Osteocyte (in vitro differentiated cells): ENCODE data around the gene DNTT. TPM values are rescaled to one million over a fixed set of nuclear protein-coding genes. Genes with fewer than 3 reads are reported as not detected.

Source experiments
- DNase-seq: peaks from one replicate; pipeline ENCODE4 v3.0.0; 2021; ENCODE audit warnings: mixed read lengths; ENCODE audit not compliant: unreplicated experiment; ENCODE audit errors: extremely low spot score
- H3K27ac Mint-ChIP-seq: one replicate; pipeline ENCODE4 v1.8.0; 2021; ENCODE audit warnings: mild to moderate bottlenecking, mixed read lengths; ENCODE audit not compliant: unreplicated experiment
- H3K27me3 Mint-ChIP-seq: one replicate; pipeline ENCODE4 v1.8.0; 2021; ENCODE audit warnings: mixed read lengths; ENCODE audit not compliant: unreplicated experiment
- H3K36me3 Mint-ChIP-seq: one replicate; pipeline ENCODE4 v1.8.0; 2021; ENCODE audit warnings: mixed read lengths; ENCODE audit not compliant: unreplicated experiment
- H3K4me1 Mint-ChIP-seq: one replicate; pipeline ENCODE4 v1.8.0; 2021; ENCODE audit warnings: mixed read lengths; ENCODE audit not compliant: unreplicated experiment
- H3K4me3 Mint-ChIP-seq: one replicate; pipeline ENCODE4 v1.8.0; 2021; ENCODE audit warnings: mild to moderate bottlenecking, moderate library complexity, mixed read lengths; ENCODE audit not compliant: unreplicated experiment
- H3K9me3 Mint-ChIP-seq: one replicate; pipeline ENCODE4 v1.8.0; 2021; ENCODE audit warnings: mixed read lengths; ENCODE audit not compliant: unreplicated experiment
- total RNA-seq: library from RNA; stranded (reverse); gene quantifications from 2 replicates; pipeline ENCODE4 v1.2.1, GENCODE V29; 2021
- TF ChIP-seq, protein P1 (sequence below): fragments of 200-600 bp; sonication (generic); IDR thresholded peaks from 2 replicates; pipeline ENCODE4 v1.5.0; 2021; ENCODE audit warnings: antibody characterized with exemption, mild to moderate bottlenecking, moderate library complexity

DNTT gene
- total RNA-seq, 1 donor from 2014 or later = not detected

DNA sequence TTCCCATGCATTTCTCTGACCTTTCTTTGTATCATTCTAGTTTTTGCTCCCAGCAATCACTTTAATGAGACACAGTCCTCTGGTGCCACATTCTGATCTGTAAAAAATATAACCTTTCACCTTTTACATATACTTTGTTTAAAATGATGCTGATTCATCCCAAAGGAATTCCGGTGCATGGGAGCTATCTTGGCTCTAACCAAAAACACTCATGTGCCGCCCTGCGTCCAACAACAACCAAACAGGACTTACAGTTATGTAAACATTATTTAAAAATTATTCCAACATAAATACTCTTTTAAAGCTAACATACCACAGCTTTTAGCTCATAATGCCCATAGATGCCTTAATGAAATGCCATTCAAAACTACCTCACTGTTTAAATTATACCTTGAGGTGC is 62.3 kb downstream of the DNTT start:
- Mint-ChIP-seq H3K4me1 (peaks cover 11% of the 10 kb centered on the region), H3K4me3 (no peak overlapping the region), H3K36me3 (no peaks in the 10 kb centered on the region), H3K27ac (no peak overlapping the region), H3K27me3 (no peaks in the 10 kb centered on the region), H3K9me3 (no peaks in the 10 kb centered on the region)
- DNase-seq = no peak
- TF ChIP-seq, protein P1, sequence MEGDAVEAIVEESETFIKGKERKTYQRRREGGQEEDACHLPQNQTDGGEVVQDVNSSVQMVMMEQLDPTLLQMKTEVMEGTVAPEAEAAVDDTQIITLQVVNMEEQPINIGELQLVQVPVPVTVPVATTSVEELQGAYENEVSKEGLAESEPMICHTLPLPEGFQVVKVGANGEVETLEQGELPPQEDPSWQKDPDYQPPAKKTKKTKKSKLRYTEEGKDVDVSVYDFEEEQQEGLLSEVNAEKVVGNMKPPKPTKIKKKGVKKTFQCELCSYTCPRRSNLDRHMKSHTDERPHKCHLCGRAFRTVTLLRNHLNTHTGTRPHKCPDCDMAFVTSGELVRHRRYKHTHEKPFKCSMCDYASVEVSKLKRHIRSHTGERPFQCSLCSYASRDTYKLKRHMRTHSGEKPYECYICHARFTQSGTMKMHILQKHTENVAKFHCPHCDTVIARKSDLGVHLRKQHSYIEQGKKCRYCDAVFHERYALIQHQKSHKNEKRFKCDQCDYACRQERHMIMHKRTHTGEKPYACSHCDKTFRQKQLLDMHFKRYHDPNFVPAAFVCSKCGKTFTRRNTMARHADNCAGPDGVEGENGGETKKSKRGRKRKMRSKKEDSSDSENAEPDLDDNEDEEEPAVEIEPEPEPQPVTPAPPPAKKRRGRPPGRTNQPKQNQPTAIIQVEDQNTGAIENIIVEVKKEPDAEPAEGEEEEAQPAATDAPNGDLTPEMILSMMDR = no peak

DNA sequence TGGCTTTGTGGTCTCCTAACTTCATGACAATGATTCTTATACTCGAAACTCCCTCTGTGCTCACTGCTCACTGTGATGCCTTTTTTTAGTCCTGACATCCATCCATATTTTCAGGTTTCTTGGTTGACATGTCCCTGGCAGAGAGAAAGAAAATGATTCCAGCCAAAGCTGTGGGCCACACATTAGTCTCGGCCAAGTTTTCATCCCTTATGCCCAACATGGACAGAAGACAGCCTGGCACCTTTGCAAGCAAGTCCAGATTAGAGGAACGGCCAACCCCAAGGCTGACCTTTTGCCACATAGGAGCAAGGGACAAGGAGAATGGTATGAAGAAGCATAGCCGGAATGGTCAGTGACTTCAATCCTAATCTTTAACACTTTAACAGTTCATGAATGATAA is 63.2 kb downstream of the DNTT start:
- Mint-ChIP-seq H3K27me3 (no peaks in the 10 kb centered on the region), H3K4me1 (peaks cover 11% of the 10 kb centered on the region)
- DNase-seq = no peak

GRCh38 chr10:96368971-96369370 is 64.7 kb downstream of the DNTT start:
- Mint-ChIP-seq H3K36me3 (no peaks in the 10 kb centered on the region), H3K27ac (no peak overlapping the region), H3K9me3 (no peaks in the 10 kb centered on the region), H3K4me3 (no peak overlapping the region), H3K4me1 (peaks cover 11% of the 10 kb centered on the region), H3K27me3 (no peaks in the 10 kb centered on the region)
- no peak for DNase-seq
- TF ChIP-seq, protein P1 = no peak

More for the DNA sequence above, 63.2 kb downstream of the DNTT start:
- Mint-ChIP-seq H3K27ac (no peak overlapping the region), H3K4me3 (no peak overlapping the region), H3K36me3 (no peaks in the 10 kb centered on the region), H3K9me3 (no peaks in the 10 kb centered on the region)
- TF ChIP-seq, protein P1 = no peak

GRCh38 chr10:96369890-96370583 is 65.8 kb downstream of the DNTT start:
- H3K4me1 Mint-ChIP-seq = peaks cover 11% of the 10 kb centered on the region
- no peak overlapping the region for H3K27ac Mint-ChIP-seq
- H3K4me3 Mint-ChIP-seq = no peak overlapping the region
- no peaks in the 10 kb centered on the region for H3K27me3 Mint-ChIP-seq
- DNase-seq = no peak
- no peaks in the 10 kb centered on the region for H3K36me3 Mint-ChIP-seq
- no peaks in the 10 kb centered on the region for H3K9me3 Mint-ChIP-seq
- TF ChIP-seq, protein P1 = no peak

GRCh38 chr10:96370584-96371157 is 66.4 kb downstream of the DNTT start:
- Mint-ChIP-seq H3K36me3 (no peaks in the 10 kb centered on the region), H3K27me3 (no peaks in the 10 kb centered on the region), H3K4me3 (no peak overlapping the region), H3K4me1 (peaks cover 14% of the 10 kb centered on the region), H3K27ac (no peak overlapping the region), H3K9me3 (no peaks in the 10 kb centered on the region)
- DNase-seq = no peak
- TF ChIP-seq, protein P1 = peak; percentile 76
